Heart left ventricle (tissue), 13 donors: ENCODE data around the gene SLC6A17.

Source experiments
- CTCF ChIP-seq, 12 donors: fragments of 200-600 bp; sonication (generic) in 4 of 12; IDR thresholded peaks; one replicate each; pipeline versions ENCODE4 v1.5.0 to v1.8.0; 2018 to 2022; ENCODE audit warnings: antibody characterized with exemption in 12 of 12, mild to moderate bottlenecking in 5 of 12
- POLR2A ChIP-seq, 2 donors: fragments of 450-650 bp; IDR thresholded peaks; one replicate each; pipeline ENCODE4 v1.6.1; 2017; ENCODE audit warnings: antibody characterized with exemption in 2 of 2, mild to moderate bottlenecking in 2 of 2, moderate library complexity in 2 of 2
- donor health status: ischemic (EF 13 %, LVEDD 7.1; RV severe dilation, severe dysfunction).
- donor health status: DM: no; HTN: yes; CAD: no.
- donor health status: DM: no; HTN: no; CAD: no.
- donor health status: ischemic (EF 25% LVEDD 6.9; RV normal size, moderate dysfunction).
- donor health status: ischemic (EF 25% LVEDD 5.7; RV mildly dilated, moderate dysfunction).
- donor health status: ischemic (EF 35%, LVEDD 5.7; RV mildly dilated, moderate dysfunction).
- donor health status: nonischemic (EF 11% LVEDD 7.7; RV severe dilation, severe dysfunction).
- donor health status: DM: yes; HTN: yes; CAD: no.
- donor health status: PGD.
- donor health status: ischemic (EF 29% LVEDD 5.4; RV normal size, mild dysfunction).
- donor health status: nonischemic (EF 23%, LVEDD 6.1; RV moderate dilation, normal function).

GRCh38 chr1:110144366-110144765 is 5.9 kb upstream of the SLC6A17 start:
- TF ChIP-seq CTCF (IDR thresholded peaks at IDR 0.05): no peak
- no peak for TF ChIP-seq POLR2A (IDR thresholded peaks at IDR 0.05)
